CD14-positive monocyte (primary cell): ENCODE measurements around the gene ACVR1. TPM values are rescaled to one million over a fixed set of nuclear protein-coding genes. Genes with fewer than 3 reads are reported as not detected.

Source experiments
- DNase-seq, 3 donors: peaks; one replicate each; pipeline ENCODE4 v3.0.0-alpha.2; 2011 to 2022
- H2AFZ ChIP-seq: 2 replicates; pipeline ENCODE4 v1.6.0; 2012; ENCODE audit warnings: mild to moderate bottlenecking, low read depth, low read length, inconsistent platforms; ENCODE audit not compliant: insufficient read depth, poor library complexity, severe bottlenecking
- H3K27ac ChIP-seq, 2 donors: 1 replicate in 1 of 2; 2 replicates in 1 of 2; pipeline ENCODE4 v1.5.1; 2012 to 2013; ENCODE audit warnings: low read length in 2 of 2, control low read depth in 1 of 2, inconsistent platforms in 1 of 2, low read depth in 1 of 2, mild to moderate bottlenecking in 1 of 2
- H3K27me3 ChIP-seq, 2 donors: one replicate each; pipeline versions ENCODE4 v1.6.0 to v1.6.1; 2011 to 2013; ENCODE audit warnings: low read length in 2 of 2; ENCODE audit not compliant: control insufficient read depth in 2 of 2, insufficient read depth in 2 of 2
- H3K36me3 ChIP-seq, 2 donors: replicated peaks in 1 of 2; 1 replicate in 1 of 2; 2 replicates in 1 of 2; pipeline versions ENCODE4 v1.5.1 to v1.6.1; 2012 to 2013; ENCODE audit warnings: low read length in 2 of 2, control low read depth in 1 of 2, inconsistent platforms in 1 of 2, mild to moderate bottlenecking in 1 of 2; ENCODE audit not compliant: insufficient read depth in 2 of 2, control insufficient read depth in 1 of 2
- H3K4me1 ChIP-seq, 2 donors: 1 replicate in 1 of 2; 2 replicates in 1 of 2; pipeline versions ENCODE4 v1.5.1 to v1.6.1; 2012 to 2013; ENCODE audit warnings: low read length in 2 of 2, control low read depth in 1 of 2, inconsistent platforms in 1 of 2, mild to moderate bottlenecking in 1 of 2, moderate library complexity in 1 of 2; ENCODE audit not compliant: insufficient read depth in 2 of 2, control insufficient read depth in 1 of 2
- H3K4me2 ChIP-seq: replicated peaks from 2 replicates; pipeline ENCODE3; 2012; ENCODE audit warnings: low read length, moderate library complexity, mild to moderate bottlenecking; ENCODE audit not compliant: poor library complexity, severe bottlenecking; ENCODE audit errors: extremely low read depth
- H3K4me3 ChIP-seq, 3 experiments: fragments of 200-600 bp in 1 of 3; sonication (generic) in 1 of 3; replicated peaks in 1 of 3; 1 replicate in 2 of 3; 2 replicates in 1 of 3; pipeline ENCODE4 v1.5.1; 2011 to 2013; ENCODE audit warnings: low read length in 3 of 3, mild to moderate bottlenecking in 3 of 3, control low read depth in 2 of 3, low read depth in 2 of 3, inconsistent platforms in 1 of 3, moderate library complexity in 1 of 3
- H3K79me2 ChIP-seq: 2 replicates; pipeline ENCODE4 v1.6.0; 2012; ENCODE audit warnings: mild to moderate bottlenecking, control low read depth, inconsistent platforms, low read length, moderate library complexity; ENCODE audit not compliant: insufficient read depth
- H3K9ac ChIP-seq: 2 replicates; pipeline ENCODE4 v1.6.0; 2017; ENCODE audit warnings: low read length, mild to moderate bottlenecking; ENCODE audit not compliant: insufficient read depth, poor library complexity, severe bottlenecking
- H3K9me3 ChIP-seq, 2 donors: replicated peaks in 1 of 2; 1 replicate in 1 of 2; 2 replicates in 1 of 2; pipeline versions ENCODE4 v1.5.1 to v1.6.1; 2012 to 2013; ENCODE audit warnings: low read length in 2 of 2, control low read depth in 1 of 2; ENCODE audit not compliant: control insufficient read depth in 1 of 2, insufficient read depth in 1 of 2
- H4K20me1 ChIP-seq: 2 replicates; pipeline ENCODE4 v1.6.0; 2012; ENCODE audit warnings: mild to moderate bottlenecking, low read length, control low read depth, moderate library complexity; ENCODE audit not compliant: insufficient read depth
- H3K27ac Mint-ChIP-seq, 7 donors: one replicate each; pipeline ENCODE4 v1.8.0; 2020; ENCODE audit warnings: mild to moderate bottlenecking in 7 of 7, mixed read lengths in 7 of 7, moderate library complexity in 6 of 7, inconsistent platforms in 2 of 7
- H3K27me3 Mint-ChIP-seq, 3 donors: one replicate each; pipeline ENCODE4 v1.8.0; 2021 to 2022; ENCODE audit warnings: low read depth in 3 of 3, mild to moderate bottlenecking in 3 of 3, mixed read lengths in 3 of 3, moderate library complexity in 3 of 3, inconsistent platforms in 1 of 3
- H3K36me3 Mint-ChIP-seq, 2 donors: one replicate each; pipeline ENCODE4 v1.8.0; 2020; ENCODE audit warnings: mixed read lengths in 2 of 2, inconsistent platforms in 1 of 2, mild to moderate bottlenecking in 1 of 2
- H3K4me1 Mint-ChIP-seq: one replicate; pipeline ENCODE4 v1.8.0; 2020; ENCODE audit warnings: mild to moderate bottlenecking, mixed read lengths
- H3K4me3 Mint-ChIP-seq, 2 donors: one replicate each; pipeline ENCODE4 v1.8.0; 2020; ENCODE audit warnings: mild to moderate bottlenecking in 2 of 2, mixed read lengths in 2 of 2, moderate library complexity in 1 of 2
- H3K9me3 Mint-ChIP-seq, 7 donors: one replicate each; pipeline ENCODE4 v1.8.0; 2020 to 2022; ENCODE audit warnings: mixed read lengths in 7 of 7, mild to moderate bottlenecking in 6 of 7, moderate library complexity in 6 of 7, inconsistent platforms in 2 of 7
- WGBS: methylation state at CpG from one replicate; pipeline ENCODE4 v1.1.5; 2013; ENCODE audit warnings: missing lambda C conversion rate; ENCODE audit not compliant: insufficient coverage; 5-methylcytosine and 5-hydroxymethylcytosine counted together
- intact Hi-C, 2 donors: fragments of 100-400 bp; cut with micrococcal nuclease; formaldehyde crosslinking; loops; one replicate each; pipeline versions ENCODE4 v1.15.0 to v1.15.1; 2023
- polyA plus RNA-seq, 3 donors: library from polyadenylated mRNA; depleted of rRNA in 1 of 3; unstranded in 2 of 3; stranded (reverse) in 1 of 3; fragments of 300-500 nt in 2 of 3; fragments of >200 nt in 1 of 3; fragmentation: Illumina TruSeq in 2 of 3; gene quantifications; 1 replicate in 2 of 3; 2 replicates in 1 of 3; pipeline ENCODE4 v1.2.3, GENCODE V29; 2012 to 2021
- TF ChIP-seq, protein P1 (sequence below): fragments of 200-600 bp; IDR thresholded peaks from one replicate; pipeline ENCODE4 v1.8.0; 2022; ENCODE audit warnings: antibody characterized with exemption, mild to moderate bottlenecking

ACVR1 gene
- polyA plus RNA-seq, 3 donors = 2.8 to 13.4 (median 4.9) TPM

DNA sequence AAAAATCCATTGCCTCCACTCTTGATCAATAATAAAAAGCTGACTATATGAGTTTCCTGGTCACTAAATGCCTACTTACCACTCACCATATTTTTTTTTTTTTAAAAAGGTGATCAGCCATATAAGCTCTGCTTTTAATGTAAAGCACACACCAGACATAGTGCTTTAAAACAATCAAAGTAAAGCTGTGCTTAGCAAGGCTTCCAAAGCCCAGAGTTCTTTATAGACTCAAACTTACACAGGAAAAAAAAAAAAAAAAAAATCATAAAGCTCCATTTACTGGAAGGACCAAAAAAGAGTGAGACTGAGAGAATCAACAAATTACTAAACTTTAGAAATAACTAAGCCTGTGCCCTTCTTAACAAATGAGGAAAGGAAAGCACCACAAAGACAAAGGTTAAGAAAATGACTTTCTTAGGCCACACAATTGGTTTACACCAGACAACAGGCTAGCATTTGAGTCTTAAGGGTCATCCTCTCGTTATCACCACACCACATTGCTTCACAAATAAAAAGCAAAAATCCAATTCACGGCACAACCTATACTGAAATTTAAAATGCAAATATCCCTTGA is 11.2 kb downstream of the ACVR1 start:
- peaks cover 9% of the 10 kb centered on the region for H3K79me2 ChIP-seq
- no peaks in the 10 kb centered on the region for H3K36me3 ChIP-seq
- Mint-ChIP-seq H3K27me3 (peaks cover 0 to 3% (median 0%) of the 10 kb centered on the region in 3 donors), H3K9me3 (no peaks in the 10 kb centered on the region), H3K27ac (no peak overlapping the region), H3K36me3 (peaks cover 4% of the 10 kb centered on the region in 2 donors), H3K4me1 (peaks cover 5% of the 10 kb centered on the region), H3K4me3 (no peak overlapping the region)
- H3K9ac ChIP-seq = no peak overlapping the region
- H3K4me3 ChIP-seq = no peak overlapping the region
- no peak overlapping the region for H3K27ac ChIP-seq
- no peak overlapping the region for H3K4me2 ChIP-seq
- H4K20me1 ChIP-seq = peaks cover 42% of the 10 kb centered on the region
- TF ChIP-seq, protein P1, sequence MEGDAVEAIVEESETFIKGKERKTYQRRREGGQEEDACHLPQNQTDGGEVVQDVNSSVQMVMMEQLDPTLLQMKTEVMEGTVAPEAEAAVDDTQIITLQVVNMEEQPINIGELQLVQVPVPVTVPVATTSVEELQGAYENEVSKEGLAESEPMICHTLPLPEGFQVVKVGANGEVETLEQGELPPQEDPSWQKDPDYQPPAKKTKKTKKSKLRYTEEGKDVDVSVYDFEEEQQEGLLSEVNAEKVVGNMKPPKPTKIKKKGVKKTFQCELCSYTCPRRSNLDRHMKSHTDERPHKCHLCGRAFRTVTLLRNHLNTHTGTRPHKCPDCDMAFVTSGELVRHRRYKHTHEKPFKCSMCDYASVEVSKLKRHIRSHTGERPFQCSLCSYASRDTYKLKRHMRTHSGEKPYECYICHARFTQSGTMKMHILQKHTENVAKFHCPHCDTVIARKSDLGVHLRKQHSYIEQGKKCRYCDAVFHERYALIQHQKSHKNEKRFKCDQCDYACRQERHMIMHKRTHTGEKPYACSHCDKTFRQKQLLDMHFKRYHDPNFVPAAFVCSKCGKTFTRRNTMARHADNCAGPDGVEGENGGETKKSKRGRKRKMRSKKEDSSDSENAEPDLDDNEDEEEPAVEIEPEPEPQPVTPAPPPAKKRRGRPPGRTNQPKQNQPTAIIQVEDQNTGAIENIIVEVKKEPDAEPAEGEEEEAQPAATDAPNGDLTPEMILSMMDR = no peak
- WGBS = no CpG with 5 or more reads among the region's 2 CpGs
- H3K4me1 ChIP-seq = no peaks in the 10 kb centered on the region
- no peak overlapping the region for H2AFZ ChIP-seq
- no peaks in the 10 kb centered on the region for H3K27me3 ChIP-seq
- intact Hi-C loops = no loop called here
- no peak for DNase-seq
- H3K9me3 ChIP-seq = no peaks in the 10 kb centered on the region

DNA sequence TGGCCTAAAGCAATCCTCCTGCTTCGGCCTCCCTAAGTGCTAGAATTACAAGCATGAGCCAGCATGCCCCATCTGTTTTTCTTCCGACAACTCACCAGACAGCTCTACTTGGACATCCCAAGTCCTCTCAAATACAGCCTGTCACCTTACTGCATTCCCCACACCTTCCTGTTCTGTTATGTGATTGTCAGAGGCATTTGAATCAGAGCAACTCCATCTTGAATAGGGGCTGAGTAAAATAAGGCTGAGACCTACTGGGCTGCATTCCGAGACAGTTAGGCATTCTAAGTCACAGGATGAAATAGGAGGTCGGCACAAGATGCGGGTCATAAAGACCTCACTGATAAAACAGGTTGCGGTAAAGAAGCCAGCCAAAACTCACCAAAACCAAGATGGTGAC is 17.3 kb downstream of the ACVR1 start:
- Mint-ChIP-seq H3K4me1 (peaks cover 6% of the 10 kb centered on the region), H3K9me3 (peaks cover 0 to 1% (median 0%) of the 10 kb centered on the region in 7 donors), H3K36me3 (peaks cover 18 to 28% of the 10 kb centered on the region in 2 donors), H3K27me3 (no peaks in the 10 kb centered on the region), H3K27ac (no peak overlapping the region), H3K4me3 (no peak overlapping the region)
- intact Hi-C loops = no loop called here
- Histone ChIP-seq H3K4me3 (no peak overlapping the region), H4K20me1 (peaks cover 9% of the 10 kb centered on the region), H3K27ac (no peak overlapping the region), H3K79me2 (peaks cover 4% of the 10 kb centered on the region), H3K9ac (no peak overlapping the region), H3K9me3 (no peaks in the 10 kb centered on the region), H3K4me1 (no peaks in the 10 kb centered on the region), H3K27me3 (no peaks in the 10 kb centered on the region), H3K36me3 (peaks cover 0 to 25% of the 10 kb centered on the region in 2 donors), H2AFZ (no peak overlapping the region), H3K4me2 (no peak overlapping the region)
- WGBS = 100% methylated on average over 2 of the region's 6 CpGs
- no peak for DNase-seq
- TF ChIP-seq, protein P1 = no peak
